Activated T-cell treated with anti-CD3 and anti-CD28 coated beads, Interleukin-2, amount 50 U/mL, for 24 hours (primary cell): ENCODE data around the gene KCNQ1.

Experiments used
- DNase-seq: peaks from one replicate; pipeline ENCODE4 v3.0.0-alpha.2; 2020
- H3K27ac Mint-ChIP-seq: 2 replicates; pipeline ENCODE4 v1.8.0; 2020; ENCODE audit warnings: mild to moderate bottlenecking, mixed read lengths
- H3K27me3 Mint-ChIP-seq: 2 replicates; pipeline ENCODE4 v1.8.0; 2020; ENCODE audit warnings: mixed read lengths
- H3K36me3 Mint-ChIP-seq: 2 replicates; pipeline ENCODE4 v1.8.0; 2020; ENCODE audit warnings: low read depth, mixed read lengths
- H3K4me1 Mint-ChIP-seq: 2 replicates; pipeline ENCODE4 v1.8.0; 2020; ENCODE audit warnings: low read depth, mixed read lengths
- H3K4me3 Mint-ChIP-seq: 2 replicates; pipeline ENCODE4 v1.8.0; 2020; ENCODE audit warnings: mild to moderate bottlenecking, moderate library complexity, mixed read lengths
- H3K9me3 Mint-ChIP-seq: 2 replicates; pipeline ENCODE4 v1.8.0; 2020; ENCODE audit warnings: mixed read lengths

Gene KCNQ1

GRCh38 chr11:2870460-2870859 lies 425.7 kb downstream of the KCNQ1 start:
- no peak for DNase-seq
- Mint-ChIP-seq H3K27me3 (peaks cover 62% of the 10 kb centered on the region), H3K4me3 (no peak overlapping the region), H3K27ac (no peak overlapping the region), H3K9me3 (no peaks in the 10 kb centered on the region), H3K36me3 (no peaks in the 10 kb centered on the region), H3K4me1 (peaks cover 7% of the 10 kb centered on the region)

- H3K9me3 Mint-ChIP-seq = no peaks in the 10 kb centered on the region
- peaks cover 60% of the 10 kb centered on the region for H3K27me3 Mint-ChIP-seq
- no peaks in the 10 kb centered on the region for H3K36me3 Mint-ChIP-seq
- no peak overlapping the region for H3K27ac Mint-ChIP-seq
- H3K4me3 Mint-ChIP-seq = no peak overlapping the region
- no peak for DNase-seq
- H3K4me1 Mint-ChIP-seq = peaks cover 7% of the 10 kb centered on the region
These were observed 426.3 kb downstream of the KCNQ1 start for GRCh38 chr11:2870969-2871680.

- Mint-ChIP-seq H3K36me3 (no peaks in the 10 kb centered on the region), H3K4me3 (no peak overlapping the region), H3K27me3 (peaks cover 28% of the 10 kb centered on the region), H3K27ac (no peak overlapping the region), H3K9me3 (peaks cover 2% of the 10 kb centered on the region), H3K4me1 (no peaks in the 10 kb centered on the region)
- no peak for DNase-seq
These were observed 430.2 kb downstream of the KCNQ1 start for GRCh38 chr11:2874963-2875362.

DNA sequence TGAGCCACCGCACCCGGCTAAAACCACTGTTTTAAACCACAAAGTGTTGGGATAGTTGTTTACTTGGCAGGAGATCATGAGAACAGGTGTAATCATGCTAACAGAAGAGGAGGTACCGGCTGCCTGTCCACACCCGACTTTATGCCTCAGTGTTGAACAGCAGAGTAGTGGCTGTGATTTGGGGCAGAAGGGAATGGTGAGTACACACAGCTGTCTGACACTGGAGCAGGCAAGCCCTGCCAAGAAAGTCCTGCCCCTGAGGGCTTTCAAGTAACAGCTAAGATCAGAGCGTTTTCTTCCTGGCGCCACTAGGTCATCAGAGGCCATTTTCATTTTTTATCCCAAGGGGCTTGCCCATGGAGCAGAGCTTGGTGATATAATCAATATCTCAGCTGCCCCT lies 432.7 kb downstream of the KCNQ1 start:
- H3K4me3 Mint-ChIP-seq = no peak overlapping the region
- peaks cover 2% of the 10 kb centered on the region for H3K9me3 Mint-ChIP-seq
- H3K4me1 Mint-ChIP-seq = no peaks in the 10 kb centered on the region
- H3K27me3 Mint-ChIP-seq = peaks cover 6% of the 10 kb centered on the region
- no peak overlapping the region for H3K27ac Mint-ChIP-seq
- no peaks in the 10 kb centered on the region for H3K36me3 Mint-ChIP-seq
- DNase-seq = no peak

- Mint-ChIP-seq H3K9me3 (peaks cover 2% of the 10 kb centered on the region), H3K36me3 (no peaks in the 10 kb centered on the region), H3K27ac (no peak overlapping the region), H3K4me1 (peaks cover 2% of the 10 kb centered on the region), H3K4me3 (no peak overlapping the region), H3K27me3 (peaks cover 11% of the 10 kb centered on the region)
- DNase-seq = no peak
These were observed 434.0 kb downstream of the KCNQ1 start for GRCh38 chr11:2878782-2879181.

- no peak for DNase-seq
- Mint-ChIP-seq H3K27ac (no peak overlapping the region), H3K36me3 (no peaks in the 10 kb centered on the region), H3K9me3 (peaks cover 2% of the 10 kb centered on the region), H3K27me3 (peaks cover 11% of the 10 kb centered on the region), H3K4me1 (peaks cover 5% of the 10 kb centered on the region), H3K4me3 (no peak overlapping the region)
These were observed 435.8 kb downstream of the KCNQ1 start for GRCh38 chr11:2880646-2881045.

DNA sequence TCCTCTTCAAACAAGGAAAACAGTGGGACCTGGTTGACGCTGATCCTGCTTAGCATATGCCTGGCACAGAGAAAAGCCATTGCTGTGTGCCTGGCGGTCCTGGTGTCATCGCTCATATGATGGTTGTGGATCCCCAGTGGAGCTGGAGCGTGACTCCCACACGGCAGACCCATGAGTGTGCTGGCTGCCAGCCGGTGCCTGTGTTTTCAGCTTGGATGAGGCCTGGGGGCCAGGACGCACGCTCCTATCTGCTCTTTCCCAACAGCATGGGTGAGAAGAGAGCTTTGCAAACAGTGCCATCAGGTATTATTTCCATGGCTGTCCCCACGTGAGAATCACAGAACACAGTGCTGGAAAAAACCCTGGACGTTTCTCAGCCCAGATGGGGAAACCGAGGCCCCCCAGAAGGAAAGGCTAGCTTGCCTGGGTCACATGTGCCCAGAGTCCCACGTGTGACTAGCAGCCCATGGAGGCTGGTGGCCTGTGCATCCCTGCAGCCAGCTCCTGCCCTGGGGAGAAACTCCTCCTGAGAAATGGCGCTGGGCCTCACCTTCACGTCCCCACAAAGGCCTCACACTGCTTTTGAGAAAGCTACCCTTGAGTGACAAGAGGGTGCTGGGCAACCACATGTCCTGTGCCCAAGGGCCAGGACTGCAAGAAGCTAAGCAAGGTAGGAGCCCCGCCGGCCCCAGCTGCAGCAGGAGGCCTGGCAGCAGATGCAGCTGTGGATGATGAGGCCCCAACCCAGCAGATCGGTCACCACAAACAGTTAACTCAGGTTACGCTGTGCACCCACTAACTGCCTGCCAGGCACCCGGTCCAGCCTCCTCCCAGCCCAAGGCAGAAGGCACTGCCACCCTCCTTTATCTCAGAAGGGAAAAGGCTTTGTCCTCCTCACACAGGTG lies 436.5 kb downstream of the KCNQ1 start:
- Mint-ChIP-seq H3K27ac (no peak overlapping the region), H3K4me3 (no peak overlapping the region), H3K9me3 (peaks cover 2% of the 10 kb centered on the region), H3K27me3 (peaks cover 11% of the 10 kb centered on the region), H3K36me3 (no peaks in the 10 kb centered on the region), H3K4me1 (peaks cover 5% of the 10 kb centered on the region)
- DNase-seq = no peak

DNA sequence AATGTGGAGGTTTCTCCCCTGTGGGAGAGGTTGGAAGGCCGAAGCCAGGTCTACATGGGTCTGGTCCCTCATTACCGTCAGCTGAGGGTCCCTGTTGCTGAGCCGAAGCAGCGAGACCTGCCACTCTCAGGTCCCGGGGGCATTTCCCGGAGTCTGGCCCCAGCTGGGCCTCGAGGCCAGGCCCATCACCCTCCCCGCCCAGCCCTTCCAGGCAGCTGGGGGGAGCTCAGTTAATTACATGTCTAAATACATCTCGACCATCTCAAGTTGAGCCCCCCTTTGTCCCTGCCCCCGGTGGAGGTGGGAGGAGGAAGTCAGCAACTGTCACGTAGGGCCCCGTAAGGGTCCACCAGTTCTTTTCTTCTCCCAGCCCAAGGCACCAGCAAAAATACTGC lies 437.2 kb downstream of the KCNQ1 start:
- peaks cover 2% of the 10 kb centered on the region for H3K9me3 Mint-ChIP-seq
- no peak overlapping the region for H3K27ac Mint-ChIP-seq
- no peak for DNase-seq
- H3K36me3 Mint-ChIP-seq = no peaks in the 10 kb centered on the region
- H3K27me3 Mint-ChIP-seq = peaks cover 11% of the 10 kb centered on the region
- peaks cover 7% of the 10 kb centered on the region for H3K4me1 Mint-ChIP-seq
- H3K4me3 Mint-ChIP-seq = no peak overlapping the region

- peaks cover under 1% of the 10 kb centered on the region for H3K9me3 Mint-ChIP-seq
- H3K4me1 Mint-ChIP-seq = peaks cover 7% of the 10 kb centered on the region
- peaks cover 11% of the 10 kb centered on the region for H3K27me3 Mint-ChIP-seq
- no peak overlapping the region for H3K27ac Mint-ChIP-seq
- DNase-seq = no peak
- H3K4me3 Mint-ChIP-seq = no peak overlapping the region
- no peaks in the 10 kb centered on the region for H3K36me3 Mint-ChIP-seq
These were observed 437.7 kb downstream of the KCNQ1 start for GRCh38 chr11:2882396-2883110.

DNA sequence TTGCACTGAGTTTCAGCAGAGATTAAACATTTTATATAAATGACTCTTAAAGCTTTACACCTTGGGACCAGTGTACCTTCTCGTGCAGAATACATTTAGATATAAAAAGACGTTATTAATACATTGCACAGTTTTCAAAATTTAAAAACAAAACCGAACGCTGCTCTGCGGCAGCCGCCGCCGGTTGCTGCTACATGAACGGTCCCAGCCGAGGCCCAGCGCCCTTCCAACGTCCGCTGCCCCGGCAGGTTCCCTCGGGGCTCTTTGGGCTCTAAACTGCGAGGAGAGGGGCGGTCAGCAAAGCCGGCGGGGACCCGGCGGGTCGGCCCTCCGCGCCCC lies 438.8 kb downstream of the KCNQ1 start:
- H3K27ac Mint-ChIP-seq = no peak overlapping the region
- H3K4me3 Mint-ChIP-seq = peak overlapping the region; percentile 20
- no peak for DNase-seq
- no peaks in the 10 kb centered on the region for H3K9me3 Mint-ChIP-seq
- H3K4me1 Mint-ChIP-seq = peaks cover 9% of the 10 kb centered on the region
- H3K36me3 Mint-ChIP-seq = no peaks in the 10 kb centered on the region
- H3K27me3 Mint-ChIP-seq = peaks cover 11% of the 10 kb centered on the region

- Mint-ChIP-seq H3K9me3 (no peaks in the 10 kb centered on the region), H3K36me3 (no peaks in the 10 kb centered on the region), H3K4me1 (peaks cover 9% of the 10 kb centered on the region), H3K27ac (no peak overlapping the region), H3K27me3 (peaks cover 11% of the 10 kb centered on the region), H3K4me3 (no peak overlapping the region)
- DNase-seq = no peak
These were observed 439.4 kb downstream of the KCNQ1 start for GRCh38 chr11:2883979-2884815.

GRCh38 chr11:2885017-2885677 lies 440.3 kb downstream of the KCNQ1 start:
- Mint-ChIP-seq H3K9me3 (no peaks in the 10 kb centered on the region), H3K4me3 (peak overlapping the region; percentile 77), H3K36me3 (no peaks in the 10 kb centered on the region), H3K27ac (no peak overlapping the region), H3K27me3 (peaks cover 11% of the 10 kb centered on the region), H3K4me1 (peaks cover 9% of the 10 kb centered on the region)
- peak; percentile 59 for DNase-seq

DNA sequence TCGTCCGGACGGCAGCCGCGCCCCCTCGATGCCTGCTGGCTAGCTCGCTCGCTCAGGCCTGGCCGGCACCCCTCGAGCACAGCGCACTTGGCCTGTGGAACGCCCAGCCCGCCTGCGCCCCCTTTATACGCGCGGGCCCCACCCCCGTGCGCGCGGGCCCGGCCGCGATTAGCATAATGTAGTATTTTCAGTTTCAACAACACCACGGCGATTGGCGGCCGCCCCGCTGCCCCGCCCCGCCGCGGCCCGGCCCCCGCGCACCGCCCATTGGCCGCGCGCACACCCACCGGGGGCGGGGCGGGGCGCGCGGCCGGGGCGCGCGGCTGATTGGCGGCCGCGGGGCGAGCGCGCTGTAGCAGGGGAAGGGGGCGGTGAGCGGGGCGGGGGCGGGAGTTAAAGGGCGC lies 440.9 kb downstream of the KCNQ1 start, which contains the start of gene CDKN1C:
TSS of gene CDKN1C (minus strand) at position 98 of the 404 bp plus-strand sequence. CDS start 319 bp downstream, outside the sequence.
- Mint-ChIP-seq H3K27me3 (peaks cover 11% of the 10 kb centered on the region), H3K9me3 (no peaks in the 10 kb centered on the region), H3K27ac (no peak within 1 kb of the TSS), H3K36me3 (no peaks in the 10 kb centered on the region), H3K4me3 (peak within 1 kb of the TSS; percentile 77), H3K4me1 (peaks cover 9% of the 10 kb centered on the region)
- peak; percentile 84 for DNase-seq
